ENCODE data around the gene CCDC112. TPM values are rescaled to one million over a fixed set of nuclear protein-coding genes. Genes with fewer than 3 reads are reported as not detected.

Gene CCDC112
- total RNA-seq, 1 experiment from 2014 or later: 13.0 TPM

DNA sequence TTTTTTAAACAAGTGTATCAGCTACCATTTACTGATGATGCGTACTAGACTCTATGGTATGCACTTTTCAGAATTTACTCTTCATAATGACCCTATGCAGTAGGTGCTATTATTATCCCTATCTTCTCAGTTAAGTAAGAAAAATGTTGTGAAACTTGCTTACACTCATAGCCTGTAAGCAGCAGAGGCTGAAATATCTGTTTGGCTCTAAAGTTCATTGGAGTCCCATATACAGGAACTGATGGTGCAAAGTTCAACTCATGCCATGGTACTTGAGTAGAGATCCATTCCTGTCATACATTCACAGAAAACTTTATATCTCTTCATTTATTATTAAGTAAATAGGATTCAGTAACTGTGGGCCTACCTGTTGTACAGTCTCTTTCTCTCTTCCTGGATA is 41.4 kb upstream of the CCDC112 start:
- Mint-ChIP-seq H3K36me3 (ENCODE audit: insufficient read depth in 1 of 3, low read depth in 3 of 3) (peaks cover 0 to under 1% (median 0%) of the 10 kb centered on the region in 3 experiments; a peak in 2 of 7 replicates), H3K27me3 (ENCODE audit: low read depth) (no peaks in the 10 kb centered on the region; the same call in 1 of the 2 replicates), H3K4me3 (no peak overlapping the region), H3K4me1 (peaks cover 11 to 12% of the 10 kb centered on the region in 2 experiments), H3K27ac (no peak overlapping the region), H3K9me3 (no peaks in the 10 kb centered on the region)
- no peak overlapping the region for H3T11ph ChIP-seq (ENCODE audit: low read length)
- no peaks in the 10 kb centered on the region for H4K20me1 ChIP-seq (ENCODE audit: control insufficient read depth, insufficient read depth, insufficient read length)
- whole genome bisulfite sequencing (ENCODE audit: extremely low coverage, insufficient read length, low lambda C conversion rate): no CpG with 5 or more reads among the region's 1 CpG
- no peak overlapping the region for H2AFZ ChIP-seq (ENCODE audit: low read length)
- H2BK20ac ChIP-seq (ENCODE audit: low read depth, low read length, poor library complexity, severe bottlenecking): no peak overlapping the region
- no peak overlapping the region for H3K4me2 ChIP-seq (ENCODE audit: insufficient read depth, insufficient read length, low read length)
- H3K56ac ChIP-seq (ENCODE audit: insufficient read length, low read depth, low read length): no peak overlapping the region
- no peak for DNase-seq
- TF ChIP-seq CTCF (conservative IDR thresholded peaks at IDR 0.05): no peak
- H3K23ac ChIP-seq (ENCODE audit: insufficient read length, low read depth, low read length): no peak overlapping the region
- H3K23me2 ChIP-seq (ENCODE audit: insufficient read length, low read depth, low read length, poor library complexity, severe bottlenecking): no peaks in the 10 kb centered on the region
- no peak overlapping the region for H4K5ac ChIP-seq (ENCODE audit: insufficient read length, low read depth, low read length)
- no peaks in the 10 kb centered on the region for H3K4me1 ChIP-seq (ENCODE audit: insufficient read depth, low read length)
- H3K27ac ChIP-seq (ENCODE audit: insufficient read length, low read depth, low read length): no peak overlapping the region
- H3K4ac ChIP-seq (ENCODE audit: low read depth, low read length): no peak overlapping the region
- H3K27me3 ChIP-seq (ENCODE audit: insufficient read depth, low read length): no peaks in the 10 kb centered on the region
- no peak overlapping the region for H2BK15ac ChIP-seq (ENCODE audit: low read depth, low read length)
- no peak overlapping the region for H3K14ac ChIP-seq (ENCODE audit: insufficient read depth, low read length)
- no peaks in the 10 kb centered on the region for H3K79me2 ChIP-seq (ENCODE audit: insufficient read depth, low read length)
- no peak overlapping the region for H4K8ac ChIP-seq (replicated peaks; ENCODE audit: insufficient read length, low read depth, low read length)
- H3K9me3 ChIP-seq (ENCODE audit: control insufficient read depth, low read depth, low read length): no peaks in the 10 kb centered on the region
- no peaks in the 10 kb centered on the region for H3K79me1 ChIP-seq (ENCODE audit: insufficient read depth, low read depth, low read length, poor library complexity, severe bottlenecking)
- H2BK120ac ChIP-seq (ENCODE audit: low read depth, low read length, poor library complexity, severe bottlenecking): no peak overlapping the region
- no peak overlapping the region for H4K91ac ChIP-seq (ENCODE audit: insufficient read length, low read depth, low read length)
- H2AK5ac ChIP-seq (ENCODE audit: insufficient read length, low read length): no peak overlapping the region
- no peak overlapping the region for H3K9ac ChIP-seq (ENCODE audit: extremely low read depth, insufficient read length, low read length)
- H2BK5ac ChIP-seq (ENCODE audit: insufficient read length, low read length): no peak overlapping the region
- H2BK12ac ChIP-seq (ENCODE audit: insufficient read length, low read depth, low read length): no peak overlapping the region
- no peak overlapping the region for H3K18ac ChIP-seq (ENCODE audit: insufficient read length, low read depth, low read length)

Measured in H9 (cell line).